Ammon's horn (tissue), 1 donor: Measurements from ENCODE around the gene E4F1.

Experiments
- DNase-seq: peaks from one replicate; pipeline ENCODE4 v3.0.0-alpha.2; 2016; ENCODE audit warnings: low spot score

The E4F1 gene

GRCh38 chr16:2275476-2276367 lies 52.3 kb downstream of the E4F1 start:
- no peak for DNase-seq

- DNase-seq, result no peak
Observed at GRCh38 chr16:2276368-2277195, 53.2 kb downstream of the E4F1 start.

- no peak for DNase-seq
Observed at GRCh38 chr16:2277466-2278271, 54.3 kb downstream of the E4F1 start.

GRCh38 chr16:2278272-2278608 lies 54.8 kb downstream of the E4F1 start:
- DNase-seq, result no peak

GRCh38 chr16:2278956-2279800 lies 55.8 kb downstream of the E4F1 start:
- DNase-seq, result no peak

GRCh38 chr16:2280461-2280860 lies 57.1 kb downstream of the E4F1 start:
- DNase-seq, result no peak

- DNase-seq, result no peak
Observed at GRCh38 chr16:2280981-2281542, 57.7 kb downstream of the E4F1 start.

- DNase-seq, result no peak
Observed at GRCh38 chr16:2282262-2282661, 58.9 kb downstream of the E4F1 start.

- DNase-seq, result no peak
Observed at GRCh38 chr16:2282866-2283555, 59.6 kb downstream of the E4F1 start.

- DNase-seq, result no peak
Observed at GRCh38 chr16:2284001-2284770, 60.8 kb downstream of the E4F1 start.

- DNase-seq, result no peak
Observed at GRCh38 chr16:2284797-2285576, 61.6 kb downstream of the E4F1 start.
